ENCODE data around the gene KCNH4.

Gene KCNH4

DNA sequence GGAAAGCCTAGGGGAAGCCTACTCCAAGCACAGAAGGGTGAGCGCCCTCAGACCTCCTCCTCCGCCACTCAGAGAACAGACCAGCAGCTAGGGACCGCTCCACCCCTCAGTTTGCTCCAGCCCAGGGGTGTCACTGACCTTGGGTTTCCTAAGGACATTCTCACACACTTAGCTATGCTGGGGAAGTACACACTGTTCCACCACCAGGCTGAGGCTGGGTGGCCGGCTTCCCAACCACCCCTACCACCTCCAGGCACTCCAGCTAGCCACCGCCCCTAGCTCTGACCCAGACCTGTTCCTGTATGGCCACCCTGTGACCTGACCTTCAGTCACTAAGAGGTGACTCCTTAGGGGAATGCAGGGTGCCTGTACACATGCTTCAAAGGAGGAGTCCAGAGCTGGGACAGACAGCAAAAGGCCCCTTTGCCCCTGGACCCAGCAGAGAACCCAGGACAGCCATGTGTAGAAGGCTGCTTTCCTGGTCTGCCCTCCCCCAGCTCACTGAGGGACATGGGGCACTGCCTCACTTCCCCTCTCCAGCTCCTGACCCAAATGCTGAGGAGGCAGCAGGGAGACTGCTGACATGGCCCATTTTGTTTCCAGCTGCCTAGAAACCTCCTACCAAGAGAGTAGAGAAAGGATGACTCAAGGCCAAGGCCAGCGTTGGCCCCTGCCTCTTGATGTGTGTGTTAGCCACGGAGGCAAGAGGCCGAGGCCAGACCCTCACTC, 51.7 kb downstream of the KCNH4 start:
- Histone ChIP-seq H3K9ac (no peak overlapping the region), H3K27me3 (ENCODE audit: control insufficient read depth, insufficient read depth, low read length) (no peaks in the 10 kb centered on the region), H3K27ac (peak overlapping the region; percentile 46), H3K4me1 (peaks cover 15% of the 10 kb centered on the region), H3K4me2 (ENCODE audit: low read length) (peak overlapping the region; percentile 35), H3K79me2 (peaks cover 8% of the 10 kb centered on the region), H3K36me3 (ENCODE audit: control insufficient read depth, insufficient read depth, low read length) (no peaks in the 10 kb centered on the region), H3K4me3 (ENCODE audit: low read depth, low read length) (no peak overlapping the region), H3K9me3 (ENCODE audit: control insufficient read depth, low read length) (no peaks in the 10 kb centered on the region), H2AFZ (no peak overlapping the region)
- TF ChIP-seq, protein P1, sequence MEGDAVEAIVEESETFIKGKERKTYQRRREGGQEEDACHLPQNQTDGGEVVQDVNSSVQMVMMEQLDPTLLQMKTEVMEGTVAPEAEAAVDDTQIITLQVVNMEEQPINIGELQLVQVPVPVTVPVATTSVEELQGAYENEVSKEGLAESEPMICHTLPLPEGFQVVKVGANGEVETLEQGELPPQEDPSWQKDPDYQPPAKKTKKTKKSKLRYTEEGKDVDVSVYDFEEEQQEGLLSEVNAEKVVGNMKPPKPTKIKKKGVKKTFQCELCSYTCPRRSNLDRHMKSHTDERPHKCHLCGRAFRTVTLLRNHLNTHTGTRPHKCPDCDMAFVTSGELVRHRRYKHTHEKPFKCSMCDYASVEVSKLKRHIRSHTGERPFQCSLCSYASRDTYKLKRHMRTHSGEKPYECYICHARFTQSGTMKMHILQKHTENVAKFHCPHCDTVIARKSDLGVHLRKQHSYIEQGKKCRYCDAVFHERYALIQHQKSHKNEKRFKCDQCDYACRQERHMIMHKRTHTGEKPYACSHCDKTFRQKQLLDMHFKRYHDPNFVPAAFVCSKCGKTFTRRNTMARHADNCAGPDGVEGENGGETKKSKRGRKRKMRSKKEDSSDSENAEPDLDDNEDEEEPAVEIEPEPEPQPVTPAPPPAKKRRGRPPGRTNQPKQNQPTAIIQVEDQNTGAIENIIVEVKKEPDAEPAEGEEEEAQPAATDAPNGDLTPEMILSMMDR (IDR thresholded peaks at IDR 0.05): no peak

DNA sequence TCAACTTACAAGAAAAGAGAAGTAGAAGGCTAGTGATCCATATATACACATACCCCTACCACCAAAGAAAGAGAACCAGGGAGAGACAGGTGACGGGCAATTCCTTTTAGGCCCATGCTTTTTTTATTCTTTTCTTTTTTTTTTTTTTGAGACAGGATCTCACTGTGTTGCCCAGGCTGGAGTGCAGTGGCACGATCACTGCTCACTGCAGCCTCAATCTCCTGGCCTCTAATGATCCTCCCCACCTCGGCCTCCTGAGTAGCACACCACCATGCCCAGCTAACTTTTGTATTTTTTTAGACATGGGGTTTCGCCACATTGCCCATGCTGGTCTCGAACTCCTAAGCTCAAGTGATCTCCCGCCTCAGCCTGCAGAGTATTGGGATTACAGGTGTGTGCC, 53.5 kb downstream of the KCNH4 start:
- no peak overlapping the region for H3K4me2 ChIP-seq (ENCODE audit: low read length)
- no peak overlapping the region for H3K9ac ChIP-seq
- no peaks in the 10 kb centered on the region for H3K36me3 ChIP-seq (ENCODE audit: control insufficient read depth, insufficient read depth, low read length)
- no peaks in the 10 kb centered on the region for H3K79me2 ChIP-seq
- TF ChIP-seq, protein P1 (IDR thresholded peaks at IDR 0.05): no peak
- no peaks in the 10 kb centered on the region for H3K9me3 ChIP-seq (ENCODE audit: control insufficient read depth, low read length)
- no peak overlapping the region for H2AFZ ChIP-seq
- H3K27me3 ChIP-seq (ENCODE audit: control insufficient read depth, insufficient read depth, low read length): no peaks in the 10 kb centered on the region
- no peak overlapping the region for H3K27ac ChIP-seq
- no peak overlapping the region for H3K4me3 ChIP-seq (ENCODE audit: low read depth, low read length)
- peaks cover 4% of the 10 kb centered on the region for H3K4me1 ChIP-seq

DNA sequence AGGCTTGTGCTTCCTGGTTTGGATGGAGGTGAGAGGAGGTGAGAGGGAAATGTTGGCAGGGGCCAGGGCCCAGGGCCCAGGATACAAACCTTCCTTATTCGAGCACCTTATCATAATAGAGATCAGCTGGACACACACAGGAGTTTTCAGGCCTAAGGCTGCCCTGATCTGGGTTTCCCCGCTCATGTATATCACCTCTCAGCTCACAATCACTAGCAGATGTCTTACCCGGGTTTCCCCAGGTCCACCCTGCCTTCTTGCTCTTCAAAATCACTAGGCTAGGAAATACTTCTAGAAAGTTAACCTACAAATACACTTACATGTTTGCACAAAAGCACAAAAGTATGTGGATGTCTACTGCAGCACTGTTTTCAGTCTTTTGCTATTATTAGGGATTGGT, 54.1 kb downstream of the KCNH4 start:
- H3K36me3 ChIP-seq (ENCODE audit: control insufficient read depth, insufficient read depth, low read length): no peaks in the 10 kb centered on the region
- no peaks in the 10 kb centered on the region for H3K9me3 ChIP-seq (ENCODE audit: control insufficient read depth, low read length)
- no peaks in the 10 kb centered on the region for H3K79me2 ChIP-seq
- no peak overlapping the region for H3K9ac ChIP-seq
- no peaks in the 10 kb centered on the region for H3K27me3 ChIP-seq (ENCODE audit: control insufficient read depth, insufficient read depth, low read length)
- peaks cover 4% of the 10 kb centered on the region for H3K4me1 ChIP-seq
- H3K27ac ChIP-seq: no peak overlapping the region
- H3K4me3 ChIP-seq (ENCODE audit: low read depth, low read length): no peak overlapping the region
- H2AFZ ChIP-seq: no peak overlapping the region
- H3K4me2 ChIP-seq (ENCODE audit: low read length): no peak overlapping the region
- TF ChIP-seq, protein P1 (IDR thresholded peaks at IDR 0.05): no peak

DNA sequence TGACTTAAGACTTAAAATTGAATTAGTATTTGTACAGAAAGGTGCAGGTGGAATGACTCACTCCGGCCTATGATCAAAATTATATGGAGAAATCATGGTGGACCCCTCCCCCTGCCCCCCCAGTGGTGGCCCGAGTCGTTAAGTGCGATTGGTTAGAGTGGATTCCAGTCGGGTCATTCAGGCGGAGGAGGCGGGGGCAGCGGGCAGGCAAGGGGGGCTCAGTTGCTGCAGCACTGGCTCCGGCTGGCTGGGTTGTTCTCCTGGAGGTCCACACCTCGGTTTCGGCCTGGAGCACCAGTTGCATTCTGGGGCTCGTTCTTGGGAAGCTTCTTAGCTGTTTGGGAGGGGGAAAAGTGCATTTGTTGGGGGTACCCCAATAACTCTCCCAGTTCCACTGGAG, 55.4 kb downstream of the KCNH4 start:
- H3K4me3 ChIP-seq (ENCODE audit: low read depth, low read length): no peak overlapping the region
- no peak overlapping the region for H2AFZ ChIP-seq
- H3K4me1 ChIP-seq: peaks cover 1% of the 10 kb centered on the region
- no peak overlapping the region for H3K27ac ChIP-seq
- TF ChIP-seq, protein P1 (IDR thresholded peaks at IDR 0.05): no peak
- H3K27me3 ChIP-seq (ENCODE audit: control insufficient read depth, insufficient read depth, low read length): no peaks in the 10 kb centered on the region
- H3K4me2 ChIP-seq (ENCODE audit: low read length): no peak overlapping the region
- H3K79me2 ChIP-seq: no peaks in the 10 kb centered on the region
- H3K36me3 ChIP-seq (ENCODE audit: control insufficient read depth, insufficient read depth, low read length): no peaks in the 10 kb centered on the region
- no peak overlapping the region for H3K9ac ChIP-seq
- H3K9me3 ChIP-seq (ENCODE audit: control insufficient read depth, low read length): no peaks in the 10 kb centered on the region

DNA sequence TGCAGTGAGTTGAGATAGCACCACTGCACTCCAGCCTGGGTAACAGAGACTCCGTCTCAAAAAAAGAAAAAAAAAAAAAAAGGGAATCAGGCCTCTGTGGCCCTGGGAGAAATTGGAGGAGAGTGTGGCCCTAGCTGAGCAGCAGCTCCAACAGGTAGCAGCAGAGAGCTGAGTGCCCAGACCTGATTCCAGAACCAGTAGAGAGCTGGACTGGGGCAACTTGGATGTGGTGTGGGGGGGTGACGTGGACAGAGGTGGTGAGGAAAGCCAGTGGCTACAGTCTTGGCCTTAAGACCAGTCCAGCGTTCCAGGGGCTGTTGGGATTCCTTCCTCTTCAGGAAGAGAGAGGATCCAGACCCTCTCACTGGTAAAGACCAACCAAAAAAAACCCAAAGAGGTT, 56.7 kb downstream of the KCNH4 start:
- Histone ChIP-seq H3K4me3 (ENCODE audit: low read depth, low read length) (no peak overlapping the region), H3K4me1 (no peaks in the 10 kb centered on the region), H3K9me3 (ENCODE audit: control insufficient read depth, low read length) (no peaks in the 10 kb centered on the region), H3K9ac (no peak overlapping the region), H2AFZ (no peak overlapping the region), H3K27me3 (ENCODE audit: control insufficient read depth, insufficient read depth, low read length) (no peaks in the 10 kb centered on the region), H3K79me2 (no peaks in the 10 kb centered on the region), H3K27ac (no peak overlapping the region), H3K4me2 (ENCODE audit: low read length) (no peak overlapping the region), H3K36me3 (ENCODE audit: control insufficient read depth, insufficient read depth, low read length) (no peaks in the 10 kb centered on the region)
- TF ChIP-seq, protein P1 (IDR thresholded peaks at IDR 0.05): no peak
